Measurements from ENCODE around the gene RAPGEF1. TPM values are rescaled to one million over a fixed set of nuclear protein-coding genes. Genes with fewer than 3 reads are reported as not detected.

The RAPGEF1 gene
- total and polyA plus RNA-seq, 2 of the 13 experiments (the other 11 are each of a cell fraction or from before 2014, with no cell fraction given), result 21.2 to 38.9 TPM

DNA sequence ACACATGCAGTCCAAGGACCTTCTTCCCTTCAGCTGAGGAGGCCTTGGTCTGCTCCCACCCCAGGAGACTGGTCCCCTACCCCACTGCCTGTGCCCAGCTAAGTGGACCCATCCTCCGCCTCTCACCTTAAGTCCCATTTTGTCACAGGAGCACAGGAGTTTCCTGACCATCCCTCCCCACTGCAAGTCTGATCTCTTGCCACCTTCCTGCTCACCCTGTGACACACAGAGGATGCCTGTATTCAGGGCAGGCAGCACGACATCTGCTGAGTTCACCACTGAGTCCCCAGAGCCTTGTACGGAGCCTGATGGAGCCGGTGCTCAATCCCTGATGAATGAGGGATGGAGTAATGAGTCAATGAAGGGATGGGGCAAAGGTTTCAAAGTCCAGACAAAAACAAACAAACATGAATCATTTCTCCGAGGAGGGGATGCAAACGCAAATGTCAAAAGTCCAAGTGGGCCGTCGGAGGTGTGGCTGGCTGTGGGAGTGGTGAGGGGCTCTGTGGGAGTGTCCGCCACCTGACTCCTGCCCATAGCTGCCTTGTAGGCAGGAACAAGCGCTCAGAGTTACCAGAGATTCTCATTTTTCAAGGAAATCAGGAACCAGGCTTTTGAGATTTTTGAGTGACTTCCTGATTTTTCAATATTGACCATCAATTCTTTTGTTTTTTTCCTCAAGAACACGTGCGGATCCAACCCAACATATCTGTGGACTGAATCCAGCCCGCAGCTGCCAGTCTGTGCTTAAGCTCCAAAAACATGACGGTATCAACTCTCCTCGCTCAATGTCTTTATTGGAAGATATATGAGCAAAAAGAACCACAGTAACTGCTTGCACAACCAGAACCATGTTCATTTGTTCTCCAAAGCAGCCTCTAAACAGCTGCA lies 4.4 kb downstream of the RAPGEF1 start (continued):
- TF ChIP-seq, protein P1, sequence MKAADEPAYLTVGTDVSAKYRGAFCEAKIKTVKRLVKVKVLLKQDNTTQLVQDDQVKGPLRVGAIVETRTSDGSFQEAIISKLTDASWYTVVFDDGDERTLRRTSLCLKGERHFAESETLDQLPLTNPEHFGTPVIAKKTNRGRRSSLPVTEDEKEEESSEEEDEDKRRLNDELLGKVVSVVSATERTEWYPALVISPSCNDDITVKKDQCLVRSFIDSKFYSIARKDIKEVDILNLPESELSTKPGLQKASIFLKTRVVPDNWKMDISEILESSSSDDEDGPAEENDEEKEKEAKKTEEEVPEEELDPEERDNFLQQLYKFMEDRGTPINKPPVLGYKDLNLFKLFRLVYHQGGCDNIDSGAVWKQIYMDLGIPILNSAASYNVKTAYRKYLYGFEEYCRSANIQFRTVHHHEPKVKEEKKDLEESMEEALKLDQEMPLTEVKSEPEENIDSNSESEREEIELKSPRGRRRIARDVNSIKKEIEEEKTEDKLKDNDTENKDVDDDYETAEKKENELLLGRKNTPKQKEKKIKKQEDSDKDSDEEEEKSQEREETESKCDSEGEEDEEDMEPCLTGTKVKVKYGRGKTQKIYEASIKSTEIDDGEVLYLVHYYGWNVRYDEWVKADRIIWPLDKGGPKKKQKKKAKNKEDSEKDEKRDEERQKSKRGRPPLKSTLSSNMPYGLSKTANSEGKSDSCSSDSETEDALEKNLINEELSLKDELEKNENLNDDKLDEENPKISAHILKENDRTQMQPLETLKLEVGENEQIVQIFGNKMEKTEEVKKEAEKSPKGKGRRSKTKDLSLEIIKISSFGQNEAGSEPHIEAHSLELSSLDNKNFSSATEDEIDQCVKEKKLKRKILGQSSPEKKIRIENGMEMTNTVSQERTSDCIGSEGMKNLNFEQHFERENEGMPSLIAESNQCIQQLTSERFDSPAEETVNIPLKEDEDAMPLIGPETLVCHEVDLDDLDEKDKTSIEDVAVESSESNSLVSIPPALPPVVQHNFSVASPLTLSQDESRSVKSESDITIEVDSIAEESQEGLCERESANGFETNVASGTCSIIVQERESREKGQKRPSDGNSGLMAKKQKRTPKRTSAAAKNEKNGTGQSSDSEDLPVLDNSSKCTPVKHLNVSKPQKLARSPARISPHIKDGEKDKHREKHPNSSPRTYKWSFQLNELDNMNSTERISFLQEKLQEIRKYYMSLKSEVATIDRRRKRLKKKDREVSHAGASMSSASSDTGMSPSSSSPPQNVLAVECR (CRISPR knock-in tag; IDR thresholded peaks at IDR 0.05; ENCODE audit: borderline replicate concordance), result peak; percentile 75; the same call in 1 of the 2 replicates
- TF ChIP-seq KMT2A (CRISPR knock-in tag; IDR thresholded peaks at IDR 0.05) (peak; percentile 50; the same call in 1 of the 2 replicates), ZSCAN30 (CRISPR knock-in tag; IDR thresholded peaks at IDR 0.05) (no peak), GFI1 (CRISPR knock-in tag; IDR thresholded peaks at IDR 0.05; ENCODE audit: borderline replicate concordance) (peak; percentile 80), YEATS2 (CRISPR knock-in tag; IDR thresholded peaks at IDR 0.05; ENCODE audit: borderline replicate concordance) (peak; percentile 79; the same call in 1 of the 2 replicates), ZNF205 (CRISPR knock-in tag; IDR thresholded peaks at IDR 0.05) (peak; percentile 49; the same call in 1 of the 2 replicates), ZNF558 (CRISPR knock-in tag; IDR thresholded peaks at IDR 0.05; ENCODE audit: borderline replicate concordance) (no peak), SALL2 (CRISPR knock-in tag; IDR thresholded peaks at IDR 0.05) (0 out of 2 replicates have a peak, but pooled peaks have one; percentile 25), LCORL (IDR thresholded peaks at IDR 0.05) (no peak), LCORL (CRISPR knock-in tag; IDR thresholded peaks at IDR 0.05) (peak; percentile 89)
- TF ChIP-seq, protein P2, sequence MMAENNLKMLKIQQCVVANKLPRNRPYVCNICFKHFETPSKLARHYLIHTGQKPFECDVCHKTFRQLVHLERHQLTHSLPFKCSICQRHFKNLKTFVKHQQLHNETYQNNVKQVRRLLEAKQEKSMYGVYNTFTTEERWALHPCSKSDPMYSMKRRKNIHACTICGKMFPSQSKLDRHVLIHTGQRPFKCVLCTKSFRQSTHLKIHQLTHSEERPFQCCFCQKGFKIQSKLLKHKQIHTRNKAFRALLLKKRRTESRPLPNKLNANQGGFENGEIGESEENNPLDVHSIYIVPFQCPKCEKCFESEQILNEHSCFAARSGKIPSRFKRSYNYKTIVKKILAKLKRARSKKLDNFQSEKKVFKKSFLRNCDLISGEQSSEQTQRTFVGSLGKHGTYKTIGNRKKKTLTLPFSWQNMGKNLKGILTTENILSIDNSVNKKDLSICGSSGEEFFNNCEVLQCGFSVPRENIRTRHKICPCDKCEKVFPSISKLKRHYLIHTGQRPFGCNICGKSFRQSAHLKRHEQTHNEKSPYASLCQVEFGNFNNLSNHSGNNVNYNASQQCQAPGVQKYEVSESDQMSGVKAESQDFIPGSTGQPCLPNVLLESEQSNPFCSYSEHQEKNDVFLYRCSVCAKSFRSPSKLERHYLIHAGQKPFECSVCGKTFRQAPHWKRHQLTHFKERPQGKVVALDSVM (CRISPR knock-in tag; IDR thresholded peaks at IDR 0.05), result peak; percentile 73
- TF ChIP-seq, protein P3, sequence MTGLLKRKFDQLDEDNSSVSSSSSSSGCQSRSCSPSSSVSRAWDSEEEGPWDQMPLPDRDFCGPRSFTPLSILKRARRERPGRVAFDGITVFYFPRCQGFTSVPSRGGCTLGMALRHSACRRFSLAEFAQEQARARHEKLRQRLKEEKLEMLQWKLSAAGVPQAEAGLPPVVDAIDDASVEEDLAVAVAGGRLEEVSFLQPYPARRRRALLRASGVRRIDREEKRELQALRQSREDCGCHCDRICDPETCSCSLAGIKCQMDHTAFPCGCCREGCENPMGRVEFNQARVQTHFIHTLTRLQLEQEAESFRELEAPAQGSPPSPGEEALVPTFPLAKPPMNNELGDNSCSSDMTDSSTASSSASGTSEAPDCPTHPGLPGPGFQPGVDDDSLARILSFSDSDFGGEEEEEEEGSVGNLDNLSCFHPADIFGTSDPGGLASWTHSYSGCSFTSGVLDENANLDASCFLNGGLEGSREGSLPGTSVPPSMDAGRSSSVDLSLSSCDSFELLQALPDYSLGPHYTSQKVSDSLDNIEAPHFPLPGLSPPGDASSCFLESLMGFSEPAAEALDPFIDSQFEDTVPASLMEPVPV (CRISPR knock-in tag; IDR thresholded peaks at IDR 0.05), result 0 out of 2 replicates have a peak, but pooled peaks have one; percentile 48
- TF ChIP-seq, protein P4, sequence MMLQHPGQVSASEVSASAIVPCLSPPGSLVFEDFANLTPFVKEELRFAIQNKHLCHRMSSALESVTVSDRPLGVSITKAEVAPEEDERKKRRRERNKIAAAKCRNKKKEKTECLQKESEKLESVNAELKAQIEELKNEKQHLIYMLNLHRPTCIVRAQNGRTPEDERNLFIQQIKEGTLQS (CRISPR knock-in tag; IDR thresholded peaks at IDR 0.05), result peak; percentile 87
- TF ChIP-seq, protein P5, sequence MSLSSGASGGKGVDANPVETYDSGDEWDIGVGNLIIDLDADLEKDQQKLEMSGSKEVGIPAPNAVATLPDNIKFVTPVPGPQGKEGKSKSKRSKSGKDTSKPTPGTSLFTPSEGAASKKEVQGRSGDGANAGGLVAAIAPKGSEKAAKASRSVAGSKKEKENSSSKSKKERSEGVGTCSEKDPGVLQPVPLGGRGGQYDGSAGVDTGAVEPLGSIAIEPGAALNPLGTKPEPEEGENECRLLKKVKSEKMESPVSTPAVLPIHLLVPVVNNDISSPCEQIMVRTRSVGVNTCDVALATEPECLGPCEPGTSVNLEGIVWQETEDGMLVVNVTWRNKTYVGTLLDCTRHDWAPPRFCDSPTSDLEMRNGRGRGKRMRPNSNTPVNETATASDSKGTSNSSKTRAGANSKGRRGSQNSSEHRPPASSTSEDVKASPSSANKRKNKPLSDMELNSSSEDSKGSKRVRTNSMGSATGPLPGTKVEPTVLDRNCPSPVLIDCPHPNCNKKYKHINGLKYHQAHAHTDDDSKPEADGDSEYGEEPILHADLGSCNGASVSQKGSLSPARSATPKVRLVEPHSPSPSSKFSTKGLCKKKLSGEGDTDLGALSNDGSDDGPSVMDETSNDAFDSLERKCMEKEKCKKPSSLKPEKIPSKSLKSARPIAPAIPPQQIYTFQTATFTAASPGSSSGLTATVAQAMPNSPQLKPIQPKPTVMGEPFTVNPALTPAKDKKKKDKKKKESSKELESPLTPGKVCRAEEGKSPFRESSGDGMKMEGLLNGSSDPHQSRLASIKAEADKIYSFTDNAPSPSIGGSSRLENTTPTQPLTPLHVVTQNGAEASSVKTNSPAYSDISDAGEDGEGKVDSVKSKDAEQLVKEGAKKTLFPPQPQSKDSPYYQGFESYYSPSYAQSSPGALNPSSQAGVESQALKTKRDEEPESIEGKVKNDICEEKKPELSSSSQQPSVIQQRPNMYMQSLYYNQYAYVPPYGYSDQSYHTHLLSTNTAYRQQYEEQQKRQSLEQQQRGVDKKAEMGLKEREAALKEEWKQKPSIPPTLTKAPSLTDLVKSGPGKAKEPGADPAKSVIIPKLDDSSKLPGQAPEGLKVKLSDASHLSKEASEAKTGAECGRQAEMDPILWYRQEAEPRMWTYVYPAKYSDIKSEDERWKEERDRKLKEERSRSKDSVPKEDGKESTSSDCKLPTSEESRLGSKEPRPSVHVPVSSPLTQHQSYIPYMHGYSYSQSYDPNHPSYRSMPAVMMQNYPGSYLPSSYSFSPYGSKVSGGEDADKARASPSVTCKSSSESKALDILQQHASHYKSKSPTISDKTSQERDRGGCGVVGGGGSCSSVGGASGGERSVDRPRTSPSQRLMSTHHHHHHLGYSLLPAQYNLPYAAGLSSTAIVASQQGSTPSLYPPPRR (CRISPR knock-in tag; IDR thresholded peaks at IDR 0.05; ENCODE audit: borderline replicate concordance), result peak; percentile 68
